ENCODE measurements around the gene ABHD15.

Gene ABHD15

GRCh38 chr17:29514792-29515191 lies 52.0 kb downstream of the ABHD15 start:
- DNase-seq = no peak

- DNase-seq = no peak
Observed at GRCh38 chr17:29510953-29511352, 55.9 kb downstream of the ABHD15 start.

Data from CD4-positive, alpha-beta T cell treated with Interleukin-12 subunit alpha and Interleukin-12 subunit beta, for 1 hour (primary cell).